ENCODE results near the gene TRIM65.
A peak's percentile ranks its signal among the peaks of the same experiment; 100 is the strongest.

TRIM65 gene

DNA sequence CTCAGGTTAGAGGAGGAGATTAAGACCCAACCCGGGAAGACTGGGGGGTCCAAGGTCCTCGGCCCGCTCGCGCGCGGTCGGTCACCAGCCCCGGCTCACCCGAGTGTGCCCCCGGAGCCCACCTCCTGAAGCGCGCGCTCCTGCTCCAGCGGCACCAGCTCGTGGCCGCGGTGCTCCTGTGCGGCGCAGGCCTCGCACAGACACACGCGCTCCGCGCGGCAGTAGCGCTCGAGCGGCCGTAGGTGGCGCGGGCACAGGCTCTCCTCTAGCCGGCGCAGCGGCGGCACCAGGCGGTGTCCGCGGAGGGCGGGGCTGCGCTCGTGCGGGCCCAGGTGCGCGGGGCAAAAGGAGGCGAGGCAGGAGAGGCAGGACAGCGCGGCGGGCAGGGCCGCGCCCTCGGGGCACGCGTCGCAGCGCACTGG lies 19.0 kb downstream of the TRIM65 start:
- TF ChIP-seq CTCF (IDR thresholded peaks at IDR 0.05; ENCODE audit: low read depth, low read length) (peak; percentile 39), POLR2A (IDR thresholded peaks at IDR 0.05; ENCODE audit: extremely low read depth, insufficient read length) (no peak)
- DNase-seq (ENCODE audit: low read depth): peak; percentile 71
- no peak overlapping the region for H3K4me3 ChIP-seq (ENCODE audit: low read depth, low read length)

- H3K4me3 ChIP-seq (ENCODE audit: low read depth, low read length): no peak overlapping the region
- TF ChIP-seq POLR2A (IDR thresholded peaks at IDR 0.05; ENCODE audit: extremely low read depth, insufficient read length) (no peak), CTCF (IDR thresholded peaks at IDR 0.05; ENCODE audit: low read depth, low read length) (no peak), MYC (IDR thresholded peaks at IDR 0.05; ENCODE audit: low read depth, low read length) (no peak), MAX (IDR thresholded peaks at IDR 0.05; ENCODE audit: low read depth, low read length) (no peak)
- no peak for DNase-seq (ENCODE audit: low read depth)
Observed at GRCh38 chr17:75876938-75877751, 19.6 kb downstream of the TRIM65 start.

- TF ChIP-seq POLR2A (IDR thresholded peaks at IDR 0.05; ENCODE audit: extremely low read depth, insufficient read length) (no peak), CTCF (IDR thresholded peaks at IDR 0.05; ENCODE audit: low read depth, low read length) (no peak), MAX (IDR thresholded peaks at IDR 0.05; ENCODE audit: low read depth, low read length) (no peak), MYC (IDR thresholded peaks at IDR 0.05; ENCODE audit: low read depth, low read length) (no peak)
- no peak overlapping the region for H3K4me3 ChIP-seq (ENCODE audit: low read depth, low read length)
- no peak for DNase-seq (ENCODE audit: low read depth)
Observed at GRCh38 chr17:75876190-75876937, 20.4 kb downstream of the TRIM65 start.

DNA sequence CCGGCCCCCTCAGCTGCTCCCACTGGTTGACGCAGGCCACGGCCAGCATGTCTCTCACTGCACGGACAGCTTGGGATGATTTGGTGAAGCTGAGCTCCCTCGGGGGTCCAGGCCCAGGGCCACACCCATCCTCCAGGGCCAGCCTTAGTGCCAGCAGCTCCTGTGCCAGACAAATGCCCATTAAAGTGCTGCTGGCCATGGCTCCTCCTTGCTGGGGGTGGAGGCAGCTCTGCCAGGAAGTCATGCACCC lies 20.9 kb downstream of the TRIM65 start:
- H3K4me3 ChIP-seq (ENCODE audit: low read depth, low read length): no peak overlapping the region

DNA sequence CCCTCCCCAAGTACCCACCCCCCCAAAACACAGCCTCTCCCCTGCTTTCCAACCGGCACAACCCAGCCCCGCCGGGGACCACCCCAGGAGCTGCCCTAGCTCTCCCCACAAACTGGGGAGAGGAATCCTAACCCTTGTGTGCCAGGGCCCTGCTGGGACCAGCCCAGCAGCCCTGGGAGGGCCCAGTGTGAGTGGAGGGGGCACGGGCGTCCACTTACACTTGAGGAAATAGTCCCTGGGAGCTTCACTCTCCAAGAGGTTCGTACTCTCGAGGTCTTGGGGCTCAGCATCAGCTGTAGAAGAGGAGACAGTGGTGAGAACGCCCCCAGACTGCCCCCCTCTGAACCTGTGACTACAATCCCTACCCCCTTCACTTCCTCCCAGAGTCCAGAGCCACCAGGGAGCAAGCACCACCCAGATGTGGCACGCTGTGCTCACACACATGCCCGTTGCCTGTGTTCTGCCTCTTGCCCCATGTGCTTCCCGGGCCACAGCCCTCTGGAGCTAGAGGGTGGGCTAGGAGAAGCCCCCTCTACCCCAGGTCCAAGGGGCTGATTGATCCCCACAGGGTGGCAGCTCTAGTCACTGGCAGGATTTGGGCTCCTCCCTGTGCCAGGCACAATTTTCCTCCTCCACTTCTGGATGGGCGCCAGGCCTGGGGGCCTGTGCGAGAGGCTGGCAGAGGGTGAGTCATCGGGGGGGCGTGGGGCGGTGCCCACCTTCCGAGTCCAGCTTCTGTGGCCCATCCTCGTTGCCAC lies 21.4 kb downstream of the TRIM65 start:
- TF ChIP-seq MAX (IDR thresholded peaks at IDR 0.05; ENCODE audit: low read depth, low read length): no peak
- no peak for TF ChIP-seq MYC (IDR thresholded peaks at IDR 0.05; ENCODE audit: low read depth, low read length)
- no peak for TF ChIP-seq CTCF (IDR thresholded peaks at IDR 0.05; ENCODE audit: low read depth, low read length)
- TF ChIP-seq POLR2A (IDR thresholded peaks at IDR 0.05; ENCODE audit: extremely low read depth, insufficient read length): no peak
- H3K4me3 ChIP-seq (ENCODE audit: low read depth, low read length): no peak overlapping the region
- no peak for DNase-seq (ENCODE audit: low read depth)

More for the DNA sequence above, 20.9 kb downstream of the TRIM65 start:
- TF ChIP-seq MYC (IDR thresholded peaks at IDR 0.05; ENCODE audit: low read depth, low read length) (no peak), CTCF (IDR thresholded peaks at IDR 0.05; ENCODE audit: low read depth, low read length) (no peak), MAX (IDR thresholded peaks at IDR 0.05; ENCODE audit: low read depth, low read length) (no peak), POLR2A (IDR thresholded peaks at IDR 0.05; ENCODE audit: extremely low read depth, insufficient read length) (no peak)
- no peak for DNase-seq (ENCODE audit: low read depth)
